Dermis blood vessel endothelial cell (primary cell): ENCODE measurements around the gene RNF166. TPM values are rescaled to one million over a fixed set of nuclear protein-coding genes. Genes with fewer than 3 reads are reported as not detected.
"Not testable (repeated sequence)": the region's sequence is repeated elsewhere in the genome, so short reads cannot be mapped to it uniquely, and the experiment has no call there.

ENCODE experiments used
- DNase-seq: peaks from one replicate; pipeline ENCODE4 v3.0.0; 2010
- total RNA-seq: library from RNA; depleted of rRNA; stranded (reverse); fragments of >200 nt; gene quantifications from 2 replicates; pipeline ENCODE4 v1.2.3, GENCODE V29; 2014

The RNF166 gene
- total RNA-seq, 1 donor from 2014 or later: 15.1 TPM

DNA sequence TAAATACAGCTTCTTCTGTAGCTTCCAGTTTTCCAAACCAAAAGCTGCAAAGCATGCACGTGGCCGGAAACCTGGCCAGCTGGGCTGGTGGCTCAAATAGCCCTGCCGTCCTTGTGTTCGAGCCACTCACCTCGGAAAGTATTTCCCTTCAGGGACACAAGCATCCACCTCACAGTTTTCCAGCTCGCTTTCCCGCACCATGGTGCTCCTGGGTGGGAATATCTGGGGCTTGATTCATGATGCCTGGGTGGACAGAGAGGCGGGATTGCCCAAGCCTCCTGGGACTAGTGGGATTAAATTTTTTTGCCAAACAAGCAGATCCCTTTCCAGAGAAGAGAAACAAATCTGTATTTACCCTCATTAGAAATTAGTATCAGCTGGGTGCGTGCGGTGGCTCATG is 36.2 kb downstream of the RNF166 start:
- peak; percentile 15 for DNase-seq

DNA sequence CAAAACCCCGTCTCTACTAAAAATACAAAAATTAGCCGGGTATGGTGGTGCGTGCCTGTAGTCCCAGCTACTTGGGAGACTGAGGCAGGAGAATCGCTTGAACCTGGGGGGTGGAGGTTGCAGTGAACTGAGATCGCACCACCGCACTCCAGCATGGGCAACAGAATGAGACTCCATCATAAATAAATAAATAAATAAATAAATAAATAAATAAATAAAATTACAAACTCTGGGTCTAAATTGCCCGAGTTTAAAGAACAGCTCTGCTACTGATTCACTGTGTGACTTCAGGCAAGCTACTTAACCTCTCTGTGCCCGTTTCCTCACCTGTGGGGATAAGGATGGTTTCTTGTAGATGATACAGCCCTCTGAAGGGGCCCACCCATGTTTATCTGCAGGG is 36.7 kb downstream of the RNF166 start:
- not testable (repeated sequence) for DNase-seq

DNA sequence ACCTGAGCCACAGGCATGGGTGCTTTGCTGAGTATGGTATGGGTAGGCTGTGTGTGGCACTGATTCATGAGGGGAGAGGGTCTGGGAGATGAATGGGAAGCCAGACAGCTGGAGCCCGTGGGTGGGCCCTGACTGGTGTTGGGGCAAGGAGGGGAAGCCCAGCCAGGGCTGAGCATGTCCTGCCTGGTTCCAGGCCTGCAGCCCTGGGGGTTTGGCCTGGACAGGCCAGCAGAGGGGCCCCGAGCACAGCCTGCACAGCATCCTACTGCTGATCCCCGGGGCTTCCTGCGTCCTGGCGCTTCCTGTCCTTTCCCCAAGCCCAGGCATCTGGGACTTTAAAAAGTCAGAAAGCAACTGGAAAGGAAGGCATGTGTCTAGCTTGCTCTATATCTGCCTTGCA is 38.7 kb downstream of the RNF166 start:
- peak; percentile 49 for DNase-seq

DNA sequence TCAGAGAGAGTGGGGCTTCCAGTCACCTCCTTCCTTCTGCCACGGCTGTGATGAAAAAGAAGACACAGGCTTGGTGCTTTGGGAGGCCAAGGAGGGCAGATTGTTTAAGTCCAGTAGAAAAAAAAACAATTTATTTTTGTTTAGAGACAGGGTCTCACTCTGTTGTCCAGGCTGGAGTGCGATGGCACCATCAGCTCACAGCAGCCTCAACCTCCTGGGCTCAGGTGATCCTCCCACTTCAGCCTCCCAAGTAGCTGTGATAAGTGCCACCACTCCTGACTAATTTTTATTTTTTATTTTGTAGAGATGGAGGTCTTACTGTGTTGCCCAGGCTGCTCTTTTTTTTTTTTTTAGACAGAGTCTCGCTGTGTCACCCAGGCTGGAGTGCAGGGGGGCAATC is 40.6 kb downstream of the RNF166 start:
- no peak for DNase-seq

DNA sequence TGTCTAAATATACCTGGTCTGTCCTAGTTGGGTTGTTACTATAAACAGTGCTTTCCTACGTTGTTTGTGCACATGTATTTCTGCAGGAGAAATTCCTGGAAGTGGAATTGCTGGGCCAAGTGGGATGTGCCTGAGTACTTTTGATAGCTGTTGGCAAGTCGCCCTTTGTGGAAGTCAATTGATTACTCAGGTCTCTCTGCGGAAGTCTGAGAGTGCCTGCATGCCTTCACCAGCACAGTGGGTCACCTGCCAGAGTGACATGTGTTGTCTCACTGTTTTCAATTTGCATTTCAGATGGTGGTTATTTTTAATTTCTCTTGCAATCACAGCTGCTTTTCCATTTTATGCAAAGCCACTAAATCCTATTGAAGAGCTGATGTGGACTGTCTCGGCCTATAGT is 41.1 kb downstream of the RNF166 start:
- DNase-seq: peak; percentile 96

DNA sequence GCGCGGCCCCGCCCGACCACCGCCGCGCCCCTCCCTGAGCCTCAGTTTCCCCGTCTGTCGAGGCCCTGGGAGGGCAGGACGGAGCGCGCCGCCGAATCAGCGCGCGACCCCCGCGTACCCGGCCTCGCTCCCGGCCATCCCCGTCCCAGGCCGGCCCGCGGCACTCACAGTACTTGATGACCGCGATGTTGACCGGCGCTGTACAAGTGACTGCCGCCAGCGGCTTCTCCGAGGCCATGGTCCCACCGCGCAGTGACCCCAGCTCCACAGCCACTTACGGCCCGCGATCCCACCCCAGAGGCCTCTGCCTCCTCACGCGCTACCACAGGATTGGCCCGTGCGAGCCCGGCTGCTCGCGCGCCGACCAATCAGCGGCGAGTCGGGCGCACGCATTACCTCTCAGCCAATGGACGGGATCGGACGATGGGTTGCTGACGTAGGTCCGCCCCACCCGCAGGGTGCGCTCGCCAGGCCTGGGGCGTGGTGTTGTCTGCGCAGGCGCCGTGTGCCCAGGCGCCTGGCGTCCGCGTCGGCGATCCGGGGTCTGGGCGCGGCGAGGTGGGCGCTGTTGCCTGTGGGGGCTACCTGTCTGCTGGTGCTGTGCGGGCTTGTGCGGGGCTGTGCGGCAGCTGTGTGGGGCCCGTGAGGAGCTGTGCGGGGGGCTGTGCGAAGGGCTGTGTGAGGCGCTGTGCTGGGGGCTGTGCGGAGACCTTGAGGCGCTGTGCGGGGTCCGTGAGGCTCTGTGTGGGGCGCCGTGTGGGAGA is 43.2 kb downstream of the RNF166 start, which contains the start of gene MVD:
MVD (minus strand) TSS at position 249 of the 764 bp plus-strand sequence; CDS start at position 238, 11 bp downstream.
- peak; percentile 99 for DNase-seq

DNA sequence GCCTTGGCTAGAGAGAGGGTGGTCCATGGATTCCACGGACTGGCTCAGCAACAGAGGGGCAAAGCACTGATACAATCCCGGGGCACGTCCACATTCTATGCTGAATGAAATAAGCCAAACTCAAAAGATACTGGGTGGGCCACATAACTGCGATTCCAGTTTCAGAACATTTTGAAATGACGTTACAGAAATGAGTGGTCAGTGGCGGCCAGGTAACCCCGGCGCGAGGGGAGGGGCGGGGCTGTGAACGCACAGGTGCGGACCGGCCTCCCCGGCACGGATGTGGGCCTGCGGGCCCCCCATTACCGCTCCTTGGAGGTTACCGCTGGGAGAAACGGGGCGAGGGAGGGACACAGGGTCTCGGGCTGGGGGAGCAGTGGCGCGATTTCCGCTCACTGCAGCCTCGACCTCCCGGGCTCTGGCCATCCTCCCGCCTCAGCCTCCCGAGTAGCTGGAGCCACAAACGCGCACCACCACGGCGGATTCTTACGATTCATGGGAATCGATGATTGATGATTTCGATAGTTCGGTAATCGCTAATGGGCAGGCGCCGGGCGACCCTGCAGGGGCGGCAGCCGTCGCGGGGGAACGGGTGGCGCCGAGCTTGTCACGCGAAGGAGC is 43.9 kb downstream of the RNF166 start:
- no peak for DNase-seq

DNA sequence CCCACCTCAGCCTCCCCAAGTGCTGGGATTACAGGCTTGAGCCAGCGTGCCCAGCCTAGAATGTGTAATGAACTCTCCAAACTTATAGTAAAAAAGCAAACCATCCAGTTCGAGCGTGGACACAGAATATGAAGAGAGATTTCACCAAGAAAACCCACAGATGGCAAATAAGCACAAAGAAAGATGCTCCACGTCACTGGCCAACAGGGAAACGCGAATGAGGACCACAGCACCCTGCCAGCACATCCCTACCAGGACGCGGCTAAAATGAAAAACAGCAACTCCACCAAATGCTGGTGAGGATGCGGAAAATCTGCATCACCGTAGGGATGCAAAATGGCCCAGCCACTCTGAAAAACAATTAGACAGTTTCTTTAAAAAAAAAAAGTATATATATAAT is 44.7 kb downstream of the RNF166 start:
- no peak for DNase-seq

DNA sequence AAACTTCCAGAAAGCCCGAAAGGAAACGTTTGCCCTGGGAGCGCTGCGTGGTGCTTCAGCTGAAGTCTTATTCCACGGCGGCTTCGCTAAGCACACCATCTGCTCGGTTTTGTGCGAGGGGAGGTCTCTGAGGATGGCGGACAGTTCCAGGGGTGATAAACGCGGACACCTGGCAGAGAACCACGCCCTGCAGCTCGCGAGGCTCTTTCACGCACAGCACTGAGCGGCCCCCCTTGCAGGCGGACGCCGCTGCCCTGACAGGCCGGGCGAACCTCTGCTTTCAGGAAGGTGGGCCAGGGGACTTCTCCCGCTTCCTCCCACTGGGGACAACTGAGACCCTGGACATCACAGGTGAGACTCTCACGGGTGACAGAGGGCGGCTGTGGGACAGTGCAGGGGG is 47.0 kb downstream of the RNF166 start:
- DNase-seq: no peak

DNA sequence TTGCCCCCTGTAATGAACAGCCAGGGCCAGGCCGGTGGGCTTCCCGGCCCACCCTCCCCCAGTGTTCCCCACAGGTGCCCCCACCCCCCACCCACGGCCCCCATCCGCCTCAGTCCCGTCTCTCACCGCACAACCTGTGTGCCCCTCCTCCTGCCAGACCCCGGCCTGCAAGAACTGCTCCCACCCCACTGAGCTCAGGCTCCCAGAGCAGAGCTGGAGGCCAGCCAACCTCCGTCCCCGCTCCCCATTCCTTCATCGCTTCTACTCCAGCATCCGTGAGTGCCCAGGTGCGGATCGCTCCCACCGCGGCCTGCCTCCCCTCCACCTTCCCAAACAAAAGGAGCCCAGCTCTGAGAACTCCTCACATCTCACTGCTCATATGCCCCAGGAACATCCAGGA is 47.5 kb downstream of the RNF166 start:
- DNase-seq: no peak

DNA sequence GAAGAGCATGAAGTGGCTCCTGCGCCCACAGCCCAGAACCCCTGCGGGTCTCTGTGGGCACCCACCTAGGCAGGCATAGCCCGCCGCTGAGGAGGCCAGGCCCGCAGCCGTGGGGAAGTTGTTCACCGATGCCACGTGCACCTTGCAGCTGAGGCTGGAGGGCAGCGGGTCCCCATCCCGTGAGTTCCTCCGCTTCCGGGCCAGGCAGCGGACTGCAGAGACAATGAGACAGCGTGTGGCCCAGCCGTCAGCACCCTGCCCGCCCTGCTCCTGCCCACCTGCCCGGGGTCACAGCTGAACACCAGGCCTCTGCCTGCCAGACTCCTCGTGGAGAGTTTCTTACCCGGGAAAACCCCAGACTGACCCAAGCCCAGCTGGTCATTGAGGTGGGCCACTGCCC is 48.8 kb downstream of the RNF166 start:
- DNase-seq: no peak

DNA sequence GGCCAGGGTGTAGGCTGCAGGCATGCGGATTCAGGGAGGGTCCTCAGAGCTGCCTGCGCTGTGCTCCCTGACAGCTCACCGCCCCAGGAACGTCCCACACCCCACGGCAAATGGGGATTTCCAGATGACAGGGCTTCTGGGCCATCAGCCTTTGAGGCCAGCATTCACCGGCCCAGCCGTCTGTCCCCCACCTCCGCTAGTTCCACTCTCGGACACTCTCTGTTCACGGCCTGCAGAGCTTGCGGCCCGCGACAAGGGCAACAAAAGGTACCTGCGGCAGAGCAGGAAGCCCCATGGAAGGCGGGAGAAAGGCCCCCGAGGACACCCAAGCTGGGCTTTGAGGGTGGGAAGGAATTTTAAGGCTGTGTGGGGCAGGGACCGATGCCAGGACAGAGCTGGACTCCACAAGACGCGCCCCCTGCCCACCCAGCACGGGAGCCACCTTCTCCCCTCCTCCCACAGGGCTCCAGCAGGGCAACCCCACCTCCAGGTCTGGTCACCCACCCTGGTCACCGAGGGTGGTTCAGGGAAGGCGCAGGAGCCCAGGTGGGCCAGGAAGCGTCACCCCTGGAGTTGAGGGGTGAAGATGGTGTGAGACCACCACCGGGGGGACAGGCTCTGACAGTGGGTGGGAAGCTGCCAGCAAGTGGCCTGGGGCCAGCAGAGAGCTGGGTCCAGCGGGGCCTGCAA is 49.8 kb downstream of the RNF166 start:
- no peak for DNase-seq

DNA sequence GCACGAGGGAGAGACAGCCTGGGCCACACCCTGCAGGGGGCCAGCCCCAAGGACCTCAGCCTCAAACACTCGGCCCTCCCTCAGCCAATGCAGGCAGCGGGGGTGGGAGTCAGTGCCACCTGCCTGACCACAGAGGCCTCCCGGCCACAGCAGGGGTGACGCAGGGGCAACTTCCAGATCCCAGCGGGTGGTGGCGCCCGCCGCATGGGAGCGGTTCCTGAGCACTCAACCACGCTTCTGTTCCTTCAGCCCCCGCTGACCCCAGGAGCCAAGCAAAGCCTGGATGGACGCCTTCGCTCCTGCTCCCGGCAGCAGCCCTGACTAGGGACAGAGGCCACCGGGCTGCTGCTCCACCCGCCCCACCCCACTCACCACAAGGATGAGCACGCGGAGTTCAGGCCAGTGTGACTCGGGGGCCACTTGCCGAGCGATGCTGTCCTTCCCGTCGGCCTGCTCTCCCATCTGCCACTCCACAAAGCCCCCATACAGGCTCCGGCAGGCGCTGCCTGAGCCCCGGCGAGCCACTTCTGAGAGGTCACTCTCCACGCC is 50.4 kb downstream of the RNF166 start:
- DNase-seq: no peak

DNA sequence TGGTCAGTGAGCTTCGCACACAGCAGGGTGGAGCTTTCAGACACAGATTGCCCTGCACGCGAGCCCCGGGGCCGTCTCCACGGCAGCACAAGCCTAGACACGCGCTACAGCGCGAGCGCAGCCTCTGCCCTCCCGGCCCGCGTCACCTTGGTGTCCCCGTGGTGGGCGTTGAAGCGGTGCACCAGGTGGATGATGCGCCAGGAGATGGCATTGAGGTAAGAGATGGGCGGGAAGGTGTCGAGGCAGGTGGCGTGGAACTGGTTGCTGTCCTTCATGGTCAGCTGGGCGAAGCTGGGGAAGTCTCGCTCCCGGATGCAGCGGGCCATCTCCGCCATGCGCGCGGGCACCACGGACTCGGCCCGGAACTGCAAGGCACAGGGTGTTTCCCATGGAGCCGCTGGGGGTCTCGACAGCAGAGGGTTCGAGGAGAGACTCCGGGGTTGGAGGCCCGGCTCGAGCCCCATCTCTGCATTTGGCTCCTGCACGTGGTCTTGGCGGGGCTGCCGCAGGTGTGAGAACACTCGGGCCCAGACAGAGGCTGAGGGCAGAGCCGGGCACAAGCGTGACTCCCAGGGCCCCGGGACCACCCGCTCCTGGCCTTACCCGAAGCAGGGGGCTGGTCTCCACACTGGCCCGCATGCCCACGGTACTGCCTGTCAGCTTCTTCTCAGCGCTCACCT is 51.0 kb downstream of the RNF166 start:
- DNase-seq: no peak

DNA sequence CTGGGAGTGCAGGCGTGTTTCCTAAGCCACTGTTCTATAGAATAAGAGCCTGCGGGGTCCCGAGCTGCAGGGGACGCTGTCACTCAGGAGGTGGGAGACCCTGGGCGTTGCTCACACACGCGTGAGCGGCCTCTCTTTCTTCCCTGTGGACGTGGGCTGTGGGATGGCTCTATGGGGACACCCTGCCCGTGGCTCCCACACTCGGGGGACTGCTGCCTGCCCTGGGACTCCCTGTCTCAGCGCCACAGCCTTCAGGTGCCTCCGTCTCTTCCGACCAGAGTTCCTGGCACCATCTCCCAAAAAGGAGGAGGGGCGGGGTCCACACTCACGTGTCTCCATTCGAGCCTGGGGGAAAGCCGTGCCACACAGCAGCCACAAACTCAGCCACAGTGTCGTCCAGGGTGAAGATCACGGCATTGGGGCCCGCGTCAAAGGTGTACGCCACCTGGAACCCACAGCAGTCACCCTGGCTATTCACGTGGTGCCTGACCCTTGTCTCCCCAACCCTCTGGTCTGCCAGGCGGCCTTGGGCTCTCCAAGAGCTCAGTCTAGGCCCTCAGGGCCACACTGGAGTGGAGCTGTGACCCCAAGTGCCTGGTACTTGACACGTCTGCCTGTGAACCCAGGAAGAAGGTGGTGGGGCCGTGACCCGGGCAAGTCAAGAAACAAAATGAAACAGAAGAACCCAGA is 51.7 kb downstream of the RNF166 start:
- no peak for DNase-seq

DNA sequence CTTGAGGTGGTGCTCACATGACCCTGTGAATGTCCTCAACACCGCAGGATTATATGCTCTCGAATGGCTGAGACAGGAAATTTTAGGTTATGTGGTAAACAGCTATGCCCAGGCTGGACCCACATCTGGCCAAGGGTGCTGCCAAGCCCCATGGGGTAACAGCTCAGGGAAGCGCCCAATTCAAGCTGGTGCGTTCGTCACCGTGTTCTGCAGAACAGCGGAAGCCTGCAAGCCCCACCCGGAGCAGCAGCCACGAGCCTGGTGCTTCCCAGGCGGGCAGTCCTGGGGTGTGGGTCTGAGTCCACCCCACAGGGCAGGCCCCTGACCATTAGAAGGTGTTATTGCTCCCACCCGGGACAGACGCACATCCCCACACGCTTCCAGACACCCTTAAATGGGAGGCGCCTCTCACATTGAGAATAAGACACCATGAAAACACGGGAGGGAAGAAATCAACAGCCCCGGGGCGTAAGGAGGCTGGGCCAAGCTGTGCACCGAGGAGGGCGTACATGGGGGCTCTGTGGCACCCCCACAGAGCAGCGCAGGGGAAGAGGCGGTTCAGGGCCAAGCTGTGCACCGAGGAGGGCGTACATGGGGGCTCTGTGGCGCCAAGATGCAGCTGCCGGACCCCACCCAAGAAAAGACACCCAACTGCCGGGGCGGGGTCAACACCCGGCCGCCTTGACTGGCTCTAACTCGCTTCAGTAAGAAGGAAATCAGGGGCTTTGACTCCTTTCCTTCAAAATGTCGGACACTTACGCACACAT is 52.4 kb downstream of the RNF166 start:
- DNase-seq: no peak

DNA sequence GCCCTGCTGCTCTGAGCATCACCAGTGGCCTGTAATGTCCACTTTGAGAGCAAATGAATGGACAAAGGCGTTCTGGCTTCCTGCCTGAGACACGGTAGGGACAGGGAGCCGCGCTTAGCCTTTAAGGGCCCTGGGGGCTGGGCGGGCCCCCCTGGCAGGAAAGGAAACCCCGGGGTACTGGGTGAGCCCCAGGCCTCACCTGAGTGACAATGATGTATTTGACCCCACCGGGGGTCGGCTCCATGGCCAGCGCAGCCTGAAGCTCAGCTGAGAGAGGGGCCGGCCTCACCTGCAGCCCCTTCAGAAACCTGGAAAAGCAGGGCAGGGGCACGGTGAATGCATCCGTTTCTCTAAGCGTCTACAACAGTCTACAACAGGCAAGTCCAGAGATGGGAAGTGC is 53.1 kb downstream of the RNF166 start:
- DNase-seq: no peak

DNA sequence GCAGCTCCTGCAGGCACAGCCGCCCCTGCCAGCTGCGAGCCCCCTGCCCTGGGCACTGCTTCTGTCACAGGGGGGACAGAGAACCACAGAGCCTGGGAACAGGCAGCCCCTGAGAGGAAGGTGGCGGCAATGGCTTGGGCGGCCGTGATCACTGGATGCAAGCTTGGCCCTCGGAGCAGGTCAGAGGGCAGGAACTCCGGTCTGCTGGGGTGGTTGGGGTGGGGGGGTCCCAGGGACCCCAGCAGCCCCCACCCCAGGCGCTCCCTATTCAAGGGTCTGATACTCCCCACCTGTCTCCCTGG is 53.5 kb downstream of the RNF166 start:
- no peak for DNase-seq

DNA sequence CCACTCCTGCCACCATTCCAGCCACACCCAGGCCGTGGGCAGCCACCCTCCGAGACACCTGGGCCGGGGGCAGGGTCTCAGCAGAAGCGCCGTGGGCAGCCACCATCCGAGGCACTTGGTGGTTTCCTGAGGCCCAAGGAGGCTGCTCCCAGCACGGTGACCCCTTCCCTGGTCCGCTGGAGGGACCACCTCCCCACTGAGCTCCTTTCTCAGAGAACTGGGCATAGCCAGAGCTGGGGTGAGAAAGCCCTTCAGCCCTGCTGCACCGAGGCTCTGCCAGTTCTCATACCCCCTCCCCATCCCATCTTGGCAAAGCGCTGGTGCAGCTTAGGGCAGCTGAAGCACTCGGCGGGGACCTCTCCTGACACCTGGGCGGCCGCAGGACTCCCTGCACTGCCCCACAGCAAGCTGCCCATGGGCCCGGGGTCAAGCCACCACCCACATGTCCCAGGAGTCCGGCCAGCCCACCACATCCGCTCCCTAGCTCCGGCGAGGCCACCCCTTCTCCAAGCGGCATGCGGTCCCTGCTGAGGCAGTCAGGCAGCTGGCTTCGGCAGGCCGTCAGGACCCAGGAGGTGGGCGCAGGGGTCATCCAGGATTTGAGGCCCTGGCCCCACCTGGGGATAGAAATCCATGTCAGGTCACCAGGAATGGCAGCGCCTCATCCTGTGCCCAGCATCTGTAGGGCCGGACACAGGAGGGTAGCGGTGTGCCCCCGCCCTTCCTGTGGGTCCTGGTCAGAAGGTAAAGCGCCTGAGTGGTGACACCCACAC is 54.0 kb downstream of the RNF166 start:
- DNase-seq: no peak

DNA sequence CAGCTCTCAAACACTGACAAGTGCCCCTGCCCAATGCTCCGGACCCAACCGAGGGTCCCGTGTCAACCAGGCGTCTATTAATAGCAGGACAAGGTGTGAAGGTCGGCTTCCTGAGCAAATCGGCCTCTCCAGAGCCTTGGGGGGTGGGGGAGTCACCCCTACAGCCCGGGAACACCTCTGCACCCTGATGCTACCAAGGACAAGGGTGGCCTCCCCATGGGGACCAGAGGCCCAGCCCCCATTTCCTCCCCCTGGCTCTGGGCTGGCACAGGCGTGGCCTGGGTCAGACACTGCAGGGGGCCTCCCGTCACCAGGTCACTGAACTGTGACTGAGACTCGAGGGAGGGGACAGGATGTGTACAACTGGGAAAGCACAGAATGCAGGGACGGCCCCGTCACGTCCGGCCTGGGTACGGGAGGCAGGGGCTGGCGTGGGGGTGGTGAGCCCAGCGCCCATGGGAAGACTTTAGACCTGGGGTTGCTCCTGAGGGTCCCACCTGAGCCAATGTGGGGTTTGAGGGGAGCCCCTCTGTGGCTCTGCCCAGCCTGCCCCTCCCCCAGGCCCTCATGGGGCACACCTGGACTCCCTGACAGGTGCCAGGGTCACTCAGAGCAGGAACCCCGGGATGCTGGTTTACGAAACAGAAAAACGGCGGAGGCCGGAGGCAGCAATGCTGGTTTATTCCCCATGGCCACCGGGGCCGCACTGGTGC is 54.8 kb downstream of the RNF166 start:
- peak; percentile 39 for DNase-seq
